K562 (cell line): ENCODE measurements around the gene ARHGAP18. TPM values are rescaled to one million over a fixed set of nuclear protein-coding genes. Genes with fewer than 3 reads are reported as not detected.

Source experiments
- CBX8 ChIP-seq: fragments of 200-600 bp; sonication (generic); IDR thresholded peaks from 2 replicates; pipeline ENCODE4 v1.6.1; 2012; ENCODE audit warnings: borderline replicate concordance, mixed run types, low read depth, mild to moderate bottlenecking, moderate library complexity, mixed read lengths, low read length, control low read depth, inconsistent platforms; ENCODE audit not compliant: poor library complexity, severe bottlenecking; ENCODE audit errors: extremely low read depth
- DEAF1 ChIP-seq: fragments of 450-650 bp; formaldehyde crosslinking; IDR thresholded peaks from 2 replicates; pipeline ENCODE4 v1.4.0; 2020; ENCODE audit warnings: mild to moderate bottlenecking, moderate library complexity
- E2F4 ChIP-seq: sonication (generic); formaldehyde crosslinking; IDR thresholded peaks from 2 replicates; pipeline ENCODE4 v1.8.0; 2022; ENCODE audit warnings: mild to moderate bottlenecking, low read depth, missing genetic modification reagents
- E4F1 ChIP-seq: fragments of 250-450 bp; sonication (Bioruptor Pico); IDR thresholded peaks from 2 replicates; pipeline ENCODE4 v1.5.0; 2021; ENCODE audit warnings: mild to moderate bottlenecking, borderline replicate concordance
- LCOR ChIP-seq: sonication (generic); formaldehyde crosslinking; IDR thresholded peaks from 2 replicates; pipeline ENCODE4 v1.8.0; 2022; ENCODE audit warnings: mild to moderate bottlenecking, missing genetic modification reagents
- SLC30A9 ChIP-seq: fragments of 250-450 bp; sonication (Bioruptor Pico); IDR thresholded peaks from 2 replicates; pipeline ENCODE4 v1.8.0; 2022; ENCODE audit warnings: mild to moderate bottlenecking, moderate library complexity
- SOX6 ChIP-seq: fragments of 450-650 bp; IDR thresholded peaks from 2 replicates; pipeline ENCODE4 v1.6.1; 2014; ENCODE audit warnings: mild to moderate bottlenecking
- TAF7 ChIP-seq: fragments of 450-650 bp; IDR thresholded peaks from 2 replicates; pipeline ENCODE4 v1.6.1; 2016; ENCODE audit warnings: missing genetic modification characterization, missing compliant biosample characterization
- TAL1 ChIP-seq: fragments of 450-650 bp; IDR thresholded peaks from 2 replicates; pipeline ENCODE4 v1.6.1; 2016; ENCODE audit warnings: mild to moderate bottlenecking
- ZBTB40 ChIP-seq, 2 experiments: fragments of 450-650 bp in 1 of 2; sonication (generic) in 1 of 2; formaldehyde crosslinking in 1 of 2; IDR thresholded peaks; 2 replicates each; pipeline versions ENCODE4 v1.7.1 to v1.9.0; 2016 to 2022; ENCODE audit warnings: inconsistent platforms in 1 of 2, mild to moderate bottlenecking in 1 of 2, missing genetic modification reagents in 1 of 2
- ZNF143 ChIP-seq: sonication (generic); formaldehyde crosslinking; IDR thresholded peaks from 2 replicates; pipeline ENCODE4 v1.9.0; 2022; ENCODE audit warnings: mild to moderate bottlenecking, missing genetic modification reagents
- polyA plus RNA-seq, 8 experiments: library from polyadenylated mRNA; depleted of rRNA in 4 of 8; stranded (reverse) in 5 of 8; unstranded in 3 of 8; fragments of >200 nt; fragmentation: Nextera tagmentation in 2 of 8; fragmentation: Illumina TruSeq in 1 of 8; extraction: Ambion mirVana in 2 of 8; extraction: Trizol in 1 of 8; gene quantifications; 2 replicates each; pipeline versions ENCODE4 v1.2.1 to v1.2.3, GENCODE V29; 2011 to 2014; ENCODE audit warnings: inconsistent platforms in 1 of 8, missing spikeins in 1 of 8
- total RNA-seq, 7 experiments: library from RNA; depleted of rRNA in 6 of 7; stranded (reverse); fragments of >200 nt in 6 of 7; fragmentation: Illumina TruSeq in 2 of 7; extraction: Trizol in 2 of 7; gene quantifications; 2 replicates each; pipeline versions ENCODE4 v1.2.1 to v1.2.3, GENCODE V29; 2011 to 2021; ENCODE audit warnings: low replicate concordance in 1 of 7

Gene ARHGAP18
- total and polyA plus RNA-seq, 9 of the 15 experiments (the other 6 are each of a cell fraction or from before 2014, with no cell fraction given), result 13.3 to 29.7 (median 21.1) TPM

- no peak for TF ChIP-seq ZBTB40 (IDR thresholded peaks at IDR 0.05)
- TF ChIP-seq ZBTB40 (CRISPR knock-in tag; IDR thresholded peaks at IDR 0.05), result no peak
- TF ChIP-seq E2F4 (CRISPR knock-in tag), result no peak
- TF ChIP-seq SLC30A9 (CRISPR knock-in tag), result no peak
- TF ChIP-seq DEAF1 (CRISPR knock-in tag), result 0 out of 2 replicates have a peak, but pooled peaks have one; percentile 30
- TF ChIP-seq LCOR, result no peak
- TF ChIP-seq ZNF143 (CRISPR knock-in tag), result no peak
- no peak for TF ChIP-seq TAF7 (tag)
- TF ChIP-seq SOX6, result peak; percentile 58
- no peak for TF ChIP-seq CBX8
- no peak for TF ChIP-seq E4F1 (CRISPR knock-in tag)
- peak; percentile 58 for TF ChIP-seq TAL1
These were observed 32.2 kb downstream of the ARHGAP18 start (continued) for GRCh38 chr6:129677620-129678325.
